OCI-LY1 (cell line): ENCODE data around the gene AGPAT2.

Source experiments
- H2AFZ ChIP-seq: fragments of 200-600 bp; sonication (generic), shearing (Covaris generic); 2 replicates; pipeline ENCODE4 v1.6.0; 2014; ENCODE audit warnings: antibody characterized with exemption, mild to moderate bottlenecking, low read length
- H3F3A ChIP-seq: fragments of 200-600 bp; sonication (generic), shearing (Covaris generic); 2 replicates; pipeline ENCODE4 v1.6.0; 2014; ENCODE audit warnings: mild to moderate bottlenecking, antibody characterized with exemption, low read length, moderate library complexity; ENCODE audit not compliant: insufficient read depth
- H3K27ac ChIP-seq: fragments of 200-600 bp; sonication (generic); 2 replicates; pipeline ENCODE4 v1.5.1; 2014; ENCODE audit warnings: low read length, mixed run types, mild to moderate bottlenecking, low read depth; ENCODE audit not compliant: poor library complexity, severe bottlenecking
- H3K27me3 ChIP-seq: fragments of 200-600 bp; sonication (generic); 2 replicates; pipeline ENCODE4 v1.6.0; 2014; ENCODE audit warnings: antibody characterized with exemption, mild to moderate bottlenecking, low read length, moderate library complexity; ENCODE audit not compliant: insufficient read depth
- H3K36me3 ChIP-seq: fragments of 200-600 bp; sonication (generic); 2 replicates; pipeline ENCODE4 v1.6.1; 2014; ENCODE audit warnings: mild to moderate bottlenecking, antibody characterized with exemption, low read length, moderate library complexity, mixed read lengths; ENCODE audit not compliant: insufficient read depth
- H3K4me1 ChIP-seq: fragments of 200-600 bp; sonication (generic); 2 replicates; pipeline ENCODE4 v1.5.1; 2014; ENCODE audit warnings: mild to moderate bottlenecking, low read length, moderate library complexity; ENCODE audit not compliant: insufficient read depth, severe bottlenecking
- H3K4me2 ChIP-seq: fragments of 200-600 bp; sonication (generic), shearing (Covaris generic); 2 replicates; pipeline ENCODE4 v1.6.1; 2014; ENCODE audit warnings: low read length
- H3K4me3 ChIP-seq: fragments of 200-600 bp; sonication (generic); 2 replicates; pipeline ENCODE4 v1.5.1; 2014; ENCODE audit warnings: low read length, low read depth, mild to moderate bottlenecking, mixed read lengths; ENCODE audit not compliant: poor library complexity, severe bottlenecking
- H3K79me2 ChIP-seq: fragments of 200-600 bp; shearing (Covaris generic); 2 replicates; pipeline ENCODE4 v1.6.1; 2016; ENCODE audit warnings: mixed run types, low read length, mixed read lengths; ENCODE audit not compliant: insufficient read depth
- H3K9ac ChIP-seq: fragments of 200-600 bp; sonication (generic), shearing (Covaris generic); 2 replicates; pipeline ENCODE4 v1.6.1; 2014; ENCODE audit warnings: mild to moderate bottlenecking, low read length, mixed read lengths
- H3K9me2 ChIP-seq: fragments of 200-600 bp; sonication (generic), shearing (Covaris generic); 2 replicates; pipeline ENCODE4 v1.6.1; 2014; ENCODE audit warnings: low read depth, mild to moderate bottlenecking, low read length, mixed read lengths
- H3K9me3 ChIP-seq: fragments of 200-600 bp; shearing (Covaris generic); 2 replicates; pipeline ENCODE4 v1.6.1; 2014; ENCODE audit warnings: low read length, mixed read lengths
- H4K20me1 ChIP-seq: fragments of 200-600 bp; sonication (generic), shearing (Covaris generic); 2 replicates; pipeline ENCODE4 v1.6.0; 2016; ENCODE audit warnings: mild to moderate bottlenecking, low read length; ENCODE audit not compliant: insufficient read depth
- EZH2 ChIP-seq: fragments of 200-600 bp; sonication (generic), shearing (Covaris generic); IDR thresholded peaks from 2 replicates; pipeline ENCODE4 v1.8.0; 2017; ENCODE audit warnings: borderline replicate concordance, mixed run types, mild to moderate bottlenecking, antibody characterized with exemption, low read length, moderate library complexity, mixed read lengths
- TF ChIP-seq, protein P1 (sequence below): fragments of 200-600 bp; sonication (generic), shearing (Covaris generic); IDR thresholded peaks from 2 replicates; pipeline ENCODE4 v1.5.1; 2017; ENCODE audit warnings: mild to moderate bottlenecking, antibody characterized with exemption, low read length, moderate library complexity, mixed read lengths

The AGPAT2 gene

DNA sequence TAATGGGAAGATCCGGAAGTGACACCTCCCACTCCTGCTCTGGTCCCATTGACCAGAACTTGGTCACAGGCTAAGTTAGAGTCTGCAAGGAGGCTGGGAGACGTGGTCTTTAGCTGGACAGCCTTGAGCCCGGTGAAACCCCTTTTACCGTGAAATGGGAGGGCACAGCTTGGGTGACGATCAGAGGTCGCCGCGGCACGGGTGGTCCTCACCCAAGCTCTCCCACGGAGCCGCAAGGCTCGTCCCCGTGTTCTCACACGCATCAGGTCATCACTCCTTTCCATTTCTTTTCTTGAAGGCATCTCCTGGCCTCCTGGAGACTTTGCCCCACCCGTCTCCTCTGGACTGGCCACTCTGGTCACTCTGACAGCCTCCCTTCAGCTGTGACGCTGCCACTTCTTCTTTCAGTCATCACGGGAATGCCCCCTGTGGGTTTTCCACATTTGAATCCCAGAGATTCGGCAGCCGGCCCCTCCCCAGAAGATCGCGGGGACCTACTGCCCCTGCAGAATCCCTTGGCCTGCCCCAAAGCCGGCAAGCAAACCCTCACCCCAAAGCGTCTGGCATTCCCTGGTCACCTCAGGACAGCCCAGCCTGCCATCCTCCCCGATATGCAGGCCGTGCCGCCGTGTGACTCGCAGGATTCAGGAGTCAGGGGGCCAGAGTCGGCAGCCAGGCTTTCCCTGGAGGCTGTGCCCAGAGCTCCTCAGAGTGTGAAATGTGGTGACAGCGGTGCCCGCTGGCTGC is 43.5 kb downstream of the AGPAT2 start:
- peaks cover 10% of the 10 kb centered on the region; the same call in 1 of the 2 replicates for H3K27me3 ChIP-seq
- no peaks in the 10 kb centered on the region for H3K79me2 ChIP-seq
- H3F3A ChIP-seq: no peaks in the 10 kb centered on the region
- no peaks in the 10 kb centered on the region for H3K36me3 ChIP-seq
- H3K4me3 ChIP-seq: no peak overlapping the region
- H3K27ac ChIP-seq: no peak overlapping the region
- H2AFZ ChIP-seq: no peak overlapping the region
- TF ChIP-seq, protein P1, sequence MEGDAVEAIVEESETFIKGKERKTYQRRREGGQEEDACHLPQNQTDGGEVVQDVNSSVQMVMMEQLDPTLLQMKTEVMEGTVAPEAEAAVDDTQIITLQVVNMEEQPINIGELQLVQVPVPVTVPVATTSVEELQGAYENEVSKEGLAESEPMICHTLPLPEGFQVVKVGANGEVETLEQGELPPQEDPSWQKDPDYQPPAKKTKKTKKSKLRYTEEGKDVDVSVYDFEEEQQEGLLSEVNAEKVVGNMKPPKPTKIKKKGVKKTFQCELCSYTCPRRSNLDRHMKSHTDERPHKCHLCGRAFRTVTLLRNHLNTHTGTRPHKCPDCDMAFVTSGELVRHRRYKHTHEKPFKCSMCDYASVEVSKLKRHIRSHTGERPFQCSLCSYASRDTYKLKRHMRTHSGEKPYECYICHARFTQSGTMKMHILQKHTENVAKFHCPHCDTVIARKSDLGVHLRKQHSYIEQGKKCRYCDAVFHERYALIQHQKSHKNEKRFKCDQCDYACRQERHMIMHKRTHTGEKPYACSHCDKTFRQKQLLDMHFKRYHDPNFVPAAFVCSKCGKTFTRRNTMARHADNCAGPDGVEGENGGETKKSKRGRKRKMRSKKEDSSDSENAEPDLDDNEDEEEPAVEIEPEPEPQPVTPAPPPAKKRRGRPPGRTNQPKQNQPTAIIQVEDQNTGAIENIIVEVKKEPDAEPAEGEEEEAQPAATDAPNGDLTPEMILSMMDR: no peak
- TF ChIP-seq EZH2: no peak
- H4K20me1 ChIP-seq: no peaks in the 10 kb centered on the region
- no peak overlapping the region; the same call in 1 of the 2 replicates for H3K4me2 ChIP-seq
- H3K9ac ChIP-seq: no peak overlapping the region
- H3K9me3 ChIP-seq: no peaks in the 10 kb centered on the region
- no peaks in the 10 kb centered on the region for H3K4me1 ChIP-seq
- no peaks in the 10 kb centered on the region for H3K9me2 ChIP-seq

DNA sequence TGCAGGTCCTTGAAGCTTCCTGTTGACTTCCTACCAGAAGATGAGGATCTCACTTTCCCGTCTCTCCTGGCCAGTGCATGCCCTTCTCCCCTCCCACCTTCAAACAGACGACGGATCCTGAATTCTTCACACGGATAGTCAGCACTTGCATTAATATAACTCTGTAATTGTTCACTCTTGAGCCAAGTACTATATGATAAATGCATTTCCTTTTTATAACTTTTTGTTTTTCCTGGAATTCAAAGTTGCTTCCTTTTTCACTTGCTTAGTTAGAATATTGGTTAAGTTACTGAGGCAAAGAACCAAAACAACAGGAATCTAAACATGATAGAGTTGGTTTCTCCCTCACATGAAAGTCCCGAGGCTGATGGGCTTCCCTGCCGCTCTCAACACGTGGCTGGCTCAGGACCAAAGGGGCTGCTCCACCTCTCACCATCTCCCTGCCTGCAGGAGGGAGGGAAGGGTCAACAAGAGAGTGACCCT is 44.8 kb downstream of the AGPAT2 start:
- no peak overlapping the region for H3K4me2 ChIP-seq
- no peaks in the 10 kb centered on the region for H3K9me2 ChIP-seq
- TF ChIP-seq, protein P1: no peak
- TF ChIP-seq EZH2: no peak
- H3K4me1 ChIP-seq: no peaks in the 10 kb centered on the region
- H3K4me3 ChIP-seq: no peak overlapping the region
- H3K9me3 ChIP-seq: no peaks in the 10 kb centered on the region
- H2AFZ ChIP-seq: no peak overlapping the region
- H3K79me2 ChIP-seq: no peaks in the 10 kb centered on the region
- H3F3A ChIP-seq: no peaks in the 10 kb centered on the region
- H3K36me3 ChIP-seq: no peaks in the 10 kb centered on the region
- peaks cover 10% of the 10 kb centered on the region; the same call in 1 of the 2 replicates for H3K27me3 ChIP-seq
- no peak overlapping the region for H3K27ac ChIP-seq
- H4K20me1 ChIP-seq: no peaks in the 10 kb centered on the region
- no peak overlapping the region for H3K9ac ChIP-seq

DNA sequence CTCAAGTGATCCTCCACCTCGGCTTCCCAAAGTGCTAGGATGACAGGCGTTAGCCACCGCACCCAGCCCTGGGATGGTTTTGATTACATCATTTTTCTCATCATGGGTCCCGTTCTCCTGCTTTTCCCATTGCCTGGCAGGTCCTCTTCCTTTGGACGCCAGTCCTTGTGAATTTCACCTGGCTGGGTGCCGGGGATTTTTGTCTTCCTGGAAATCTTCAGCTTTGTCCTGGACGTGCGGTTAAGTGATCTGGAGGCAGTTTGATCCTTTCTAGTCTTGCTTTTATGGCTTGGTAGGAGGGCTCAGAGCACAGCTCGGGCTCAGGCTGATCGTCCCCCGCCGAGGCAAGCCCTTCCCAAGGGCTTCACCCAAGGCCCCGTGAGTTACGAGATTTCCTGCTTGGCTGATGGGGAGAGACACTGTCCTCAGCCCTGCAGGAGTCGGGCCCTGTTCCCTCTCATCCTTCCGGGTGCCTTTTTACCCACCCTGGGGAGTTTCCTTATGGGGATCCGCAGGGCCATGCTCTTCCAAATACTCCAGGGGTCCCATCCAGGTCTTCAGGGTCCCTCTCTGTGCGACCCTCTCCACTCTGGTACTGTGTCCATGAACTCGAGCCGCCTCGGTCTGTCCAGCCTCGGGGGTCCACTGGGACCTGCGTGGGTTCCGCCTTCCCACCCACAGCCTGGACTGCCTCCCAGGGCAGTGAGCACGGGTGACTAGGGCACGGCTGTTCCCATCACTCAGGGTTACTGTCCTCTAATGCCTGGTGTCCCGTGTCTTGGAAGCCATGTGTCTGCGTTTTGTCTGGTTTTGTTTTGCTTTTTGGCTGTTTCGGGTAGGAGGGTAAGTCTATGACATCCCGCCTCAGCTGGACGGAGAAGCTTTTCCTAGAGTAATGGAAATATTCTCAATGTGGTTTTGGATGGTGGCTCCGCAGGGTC is 46.8 kb downstream of the AGPAT2 start:
- H3K36me3 ChIP-seq: no peaks in the 10 kb centered on the region
- no peaks in the 10 kb centered on the region for H4K20me1 ChIP-seq
- H3K4me3 ChIP-seq: no peak overlapping the region
- H3K27ac ChIP-seq: no peak overlapping the region
- H3K9me3 ChIP-seq: no peaks in the 10 kb centered on the region
- no peak overlapping the region for H2AFZ ChIP-seq
- H3K4me2 ChIP-seq: no peak overlapping the region
- H3K9me2 ChIP-seq: no peaks in the 10 kb centered on the region
- peaks cover 3% of the 10 kb centered on the region; the same call in 1 of the 2 replicates for H3K27me3 ChIP-seq
- H3K9ac ChIP-seq: no peak overlapping the region
- no peaks in the 10 kb centered on the region for H3K4me1 ChIP-seq
- TF ChIP-seq EZH2: no peak
- no peaks in the 10 kb centered on the region for H3K79me2 ChIP-seq
- H3F3A ChIP-seq: no peaks in the 10 kb centered on the region
